H1 (cell line): Measurements from ENCODE around the gene WDR6. TPM values are rescaled to one million over a fixed set of nuclear protein-coding genes. Genes with fewer than 3 reads are reported as not detected.
A peak's percentile ranks its signal among the peaks of the same experiment; 100 is the strongest.

Source experiments
- CTCF ChIA-PET: fragments of 300-600 bp; sonication (Branson Sonifier 250); formaldehyde crosslinking; loops from one replicate; lab custom pipeline; 2021; ENCODE audit not compliant: partially characterized antibody; lab: Charles Lee
- POLR2A ChIA-PET: fragments of 300-600 bp; sonication (Branson Sonifier 250); formaldehyde crosslinking; loops from one replicate; lab custom pipeline; 2021; ENCODE audit warnings: inconsistent platforms; ENCODE audit not compliant: partially characterized antibody; lab: Charles Lee
- DNase-seq, 2 experiments: peaks; one replicate each; pipeline versions ENCODE4 v3.0.0 to v3.0.0-alpha.2; 2010 to 2022; ENCODE audit warnings: low spot score in 2 of 2, low read depth in 1 of 2, mixed read lengths in 1 of 2
- FAIRE-seq: peaks from 2 replicates; lab custom pipeline; 2011; peaks lifted over from hg19 to GRCh38; lab: Jason Lieb, UNC
- H2AFZ ChIP-seq: 2 replicates; pipeline ENCODE4 v1.8.1; 2012; ENCODE audit warnings: low read length, inconsistent platforms
- H2AK5ac ChIP-seq: 2 replicates; pipeline ENCODE4 v1.6.1; 2013; ENCODE audit warnings: low read depth, low read length
- H2BK120ac ChIP-seq: replicated peaks from 2 replicates; pipeline ENCODE3; 2013; ENCODE audit warnings: low read depth, low read length, inconsistent platforms
- H2BK12ac ChIP-seq: 2 replicates; pipeline ENCODE4 v1.6.1; 2013; ENCODE audit warnings: low read depth, low read length
- H2BK15ac ChIP-seq: 2 replicates; pipeline ENCODE4 v1.6.1; 2013; ENCODE audit warnings: low read length
- H2BK20ac ChIP-seq: 2 replicates; pipeline ENCODE4 v1.6.1; 2013; ENCODE audit warnings: low read length
- H2BK5ac ChIP-seq: 2 replicates; pipeline ENCODE4 v1.6.1; 2013; ENCODE audit warnings: low read depth, low read length
- H3K14ac ChIP-seq: 2 replicates; pipeline ENCODE4 v1.6.1; 2013; ENCODE audit warnings: inconsistent platforms; ENCODE audit not compliant: insufficient read length
- H3K18ac ChIP-seq: 2 replicates; pipeline ENCODE4 v1.6.1; 2013; ENCODE audit warnings: low read length; ENCODE audit errors: extremely low read depth
- H3K23ac ChIP-seq: 2 replicates; pipeline ENCODE4 v1.6.1; 2013; ENCODE audit warnings: inconsistent platforms; ENCODE audit not compliant: insufficient read length
- H3K23me2 ChIP-seq: 2 replicates; pipeline ENCODE4 v1.6.1; 2013; ENCODE audit warnings: low read depth, low read length
- H3K27ac ChIP-seq: 2 replicates; pipeline ENCODE4 v1.6.1; 2011; ENCODE audit warnings: low read depth, low read length, inconsistent platforms
- H3K27me3 ChIP-seq, 4 experiments: replicated peaks in 1 of 4; 1 replicate in 1 of 4; 2 replicates in 3 of 4; pipeline versions ENCODE4 v1.6.1 to v1.8.1; 2011 to 2013; ENCODE audit warnings: low read length in 3 of 4, mild to moderate bottlenecking in 3 of 4, inconsistent platforms in 2 of 4, mixed read lengths in 2 of 4, moderate library complexity in 1 of 4; ENCODE audit not compliant: control insufficient read depth in 3 of 4, insufficient read depth in 3 of 4; ENCODE audit errors: extremely low read depth in 1 of 4
- H3K36me3 ChIP-seq, 4 experiments: 2 replicates each; pipeline versions ENCODE4 v1.6.1 to v1.8.1; 2011 to 2013; ENCODE audit warnings: mild to moderate bottlenecking in 4 of 4, low read length in 3 of 4, moderate library complexity in 2 of 4, control low read depth in 1 of 4, inconsistent platforms in 1 of 4; ENCODE audit not compliant: insufficient read depth in 4 of 4, control insufficient read depth in 2 of 4
- H3K4ac ChIP-seq: replicated peaks from 2 replicates; pipeline ENCODE3; 2013; ENCODE audit warnings: low read length, low read depth, mixed read lengths, inconsistent platforms; ENCODE audit not compliant: insufficient read length
- H3K4me1 ChIP-seq, 4 experiments: replicated peaks in 1 of 4; 1 replicate in 1 of 4; 2 replicates in 3 of 4; pipeline versions ENCODE4 v1.6.1 to v1.8.1; 2011 to 2013; ENCODE audit warnings: low read length in 3 of 4, inconsistent platforms in 2 of 4, mixed read lengths in 1 of 4; ENCODE audit not compliant: insufficient read depth in 4 of 4, control insufficient read depth in 3 of 4
- H3K4me2 ChIP-seq, 2 experiments: 2 replicates each; pipeline versions ENCODE4 v1.6.1 to v1.8.1; 2011 to 2013; ENCODE audit warnings: low read depth in 2 of 2, low read length in 2 of 2, control low read depth in 1 of 2, inconsistent platforms in 1 of 2, mild to moderate bottlenecking in 1 of 2; ENCODE audit not compliant: insufficient read depth in 1 of 2
- H3K4me3 ChIP-seq, 4 experiments: fragments of 200-600, 300-600 bp in 1 of 4; sonication (generic), shearing (Covaris generic), sonication (Bioruptor Twin) in 1 of 4; 2 replicates each; pipeline versions ENCODE4 v1.5.1 to v1.8.1; 2011 to 2016; ENCODE audit warnings: low read length in 4 of 4, low read depth in 3 of 4, control low read depth in 2 of 4, inconsistent platforms in 2 of 4, mild to moderate bottlenecking in 2 of 4, mixed read lengths in 1 of 4, moderate library complexity in 1 of 4; ENCODE audit not compliant: insufficient read depth in 2 of 4; ENCODE audit errors: extremely low read depth in 1 of 4
- H3K56ac ChIP-seq: replicated peaks from 2 replicates; pipeline ENCODE3; 2013; ENCODE audit warnings: low read depth, mild to moderate bottlenecking, mixed read lengths, low read length, inconsistent platforms; ENCODE audit not compliant: insufficient read length
- H3K79me1 ChIP-seq: 2 replicates; pipeline ENCODE4 v1.6.1; 2013; ENCODE audit warnings: low read depth, low read length, control low read depth
- H3K79me2 ChIP-seq, 2 experiments: 2 replicates each; pipeline versions ENCODE4 v1.6.1 to v1.8.1; 2012 to 2013; ENCODE audit warnings: low read length in 2 of 2, mild to moderate bottlenecking in 2 of 2, inconsistent platforms in 1 of 2; ENCODE audit not compliant: insufficient read depth in 2 of 2, control insufficient read depth in 1 of 2
- H3K9ac ChIP-seq, 4 experiments: replicated peaks in 1 of 4; 1 replicate in 1 of 4; 2 replicates in 3 of 4; pipeline versions ENCODE4 v1.6.1 to v1.8.1; 2011 to 2013; ENCODE audit warnings: low read depth in 3 of 4, low read length in 3 of 4, control low read depth in 2 of 4, mild to moderate bottlenecking in 2 of 4, moderate library complexity in 2 of 4, inconsistent platforms in 1 of 4; ENCODE audit errors: extremely low read depth in 1 of 4
- H3K9me3 ChIP-seq, 2 experiments: 2 replicates each; pipeline versions ENCODE4 v1.6.1 to v1.8.1; 2012 to 2013; ENCODE audit warnings: mild to moderate bottlenecking in 2 of 2, moderate library complexity in 2 of 2, control low read depth in 1 of 2, inconsistent platforms in 1 of 2, low read depth in 1 of 2, low read length in 1 of 2, mixed read lengths in 1 of 2; ENCODE audit not compliant: insufficient read depth in 2 of 2
- H4K20me1 ChIP-seq, 2 experiments: replicated peaks in 1 of 2; 2 replicates each; pipeline versions ENCODE3 to v1.8.1; 2011 to 2013; ENCODE audit warnings: inconsistent platforms in 2 of 2, low read length in 2 of 2, mild to moderate bottlenecking in 1 of 2; ENCODE audit not compliant: insufficient read depth in 2 of 2, control insufficient read depth in 1 of 2
- H4K5ac ChIP-seq: 2 replicates; pipeline ENCODE4 v1.6.1; 2013; ENCODE audit warnings: low read length, low read depth, mixed read lengths, inconsistent platforms; ENCODE audit not compliant: insufficient read length
- H4K8ac ChIP-seq: 2 replicates; pipeline ENCODE4 v1.8.0; 2013; ENCODE audit warnings: mild to moderate bottlenecking, moderate library complexity, low read length, inconsistent platforms; ENCODE audit not compliant: insufficient read depth; ENCODE audit errors: extremely low read depth
- H4K91ac ChIP-seq: replicated peaks from 2 replicates; pipeline ENCODE3; 2013; ENCODE audit warnings: low read length, mixed read lengths, inconsistent platforms; ENCODE audit not compliant: insufficient read length
- BACH1 ChIP-seq: IDR thresholded peaks from 2 replicates; pipeline ENCODE4 v1.6.1; 2012; ENCODE audit warnings: low read length, improper control_type of control experiment
- CBX5 ChIP-seq: fragments of 300-800, 300-1000 bp; sonication (generic); IDR thresholded peaks from 2 replicates; pipeline ENCODE4 v1.7.1; 2016; ENCODE audit warnings: antibody characterized with exemption, low read length, low read depth
- POLR2AphosphoS5 ChIP-seq: IDR thresholded peaks from 2 replicates; pipeline ENCODE4 v1.6.1; 2011; ENCODE audit warnings: low read depth, low read length
- RNF2 ChIP-seq: fragments of 200-900, 300-1000 bp; sonication (generic); IDR thresholded peaks from 2 replicates; pipeline ENCODE4 v1.7.1; 2016; ENCODE audit warnings: borderline replicate concordance, low read depth, mild to moderate bottlenecking, antibody characterized with exemption, low read length; ENCODE audit not compliant: poor library complexity, severe bottlenecking; ENCODE audit errors: missing control alignments
- WGBS, 2 experiments: shearing (Covaris generic) in 1 of 2; methylation state at CpG; one replicate each; pipeline versions ENCODE4 v1.1.6 to v1.1.7; 2013 to 2015; ENCODE audit warnings: low lambda C conversion rate in 2 of 2, mixed read lengths in 2 of 2, inconsistent platforms in 1 of 2, low coverage in 1 of 2, missing lambda C conversion rate in 1 of 2; ENCODE audit not compliant: insufficient replicate concordance in 2 of 2, insufficient coverage in 1 of 2, insufficient read length in 1 of 2; ENCODE audit errors: extremely low coverage in 1 of 2, missing lambda C conversion rate in 1 of 2; 5-methylcytosine and 5-hydroxymethylcytosine counted together
- polyA plus RNA-seq, 7 experiments: library from polyadenylated mRNA; depleted of rRNA in 3 of 7; stranded (reverse) in 5 of 7; unstranded in 2 of 7; fragments of >200 nt in 5 of 7; fragments of 200-250 nt in 2 of 7; gene quantifications; 1 replicate in 5 of 7; 2 replicates in 1 of 7; 4 replicates in 1 of 7; pipeline versions ENCODE4 v1.2.1 to v1.2.3, GENCODE V29; 2011 to 2013; ENCODE audit warnings: missing spikeins in 2 of 7, mixed read lengths in 2 of 7
- total RNA-seq: library from RNA; stranded (reverse); fragmentation: NEBNext Ultra II Directional; extraction: Animal tissue kit (Norgen Biotek cat#: 25700); gene quantifications from 2 replicates; pipeline ENCODE4 v1.2.1, GENCODE V29; 2021

The WDR6 gene
- total and polyA plus RNA-seq, 2 of the 8 experiments (the other 6 are each of a cell fraction or from before 2014, with no cell fraction given) = 180 to 257 TPM

- Histone ChIP-seq H3K14ac (no peak overlapping the region), H2AK5ac (no peak overlapping the region), H3K9ac (no peak overlapping the region; a peak in 1 of 7 replicates), H2BK15ac (no peak overlapping the region), H2BK120ac (no peak overlapping the region), H3K4me3 (no peak overlapping the region), H3K4me2 (no peak overlapping the region), H4K5ac (no peak overlapping the region), H3K79me2 (peaks cover 4 to 28% of the 10 kb centered on the region in 2 experiments; a peak in 3 of 4 replicates), H2BK20ac (no peak overlapping the region), H3K23me2 (peaks cover 24% of the 10 kb centered on the region), H3K56ac (no peak overlapping the region), H3K27me3 (no peaks in the 10 kb centered on the region; a peak in 1 of 7 replicates), H3K79me1 (peaks cover 7% of the 10 kb centered on the region), H3K18ac (no peak overlapping the region), H4K91ac (no peak overlapping the region), H4K8ac (peak overlapping the region; percentile 72; the same call in 1 of the 2 replicates), H3K4me1 (peaks cover 0 to 21% (median 12%) of the 10 kb centered on the region in 4 experiments; a peak in 6 of 7 replicates), H3K23ac (no peak overlapping the region), H2BK5ac (no peak overlapping the region), H4K20me1 (peaks cover 8 to 18% of the 10 kb centered on the region in 2 experiments), H3K9me3 (no peaks in the 10 kb centered on the region), H3K4ac (no peak overlapping the region), H2BK12ac (no peak overlapping the region), H3K36me3 (peaks cover 32 to 50% (median 43%) of the 10 kb centered on the region in 4 experiments), H2AFZ (no peak overlapping the region), H3K27ac (no peak overlapping the region; the same call in 1 of the 2 replicates)
- DNase-seq = no peak
- ChIA-PET POLR2A (interaction anchor here (0.6 to 33.9 kb wide), 10 partner anchors 9 to 1075 kb away, joined by 3 to 1518 read pairs (median 5); partner anchors contain the start of genes DALRD3, P4HTM, QARS1 and QRICH1), CTCF (interaction anchor here (0.9 to 24.3 kb wide), 4 partner anchors 13 to 69 kb away, joined by 3 to 467 read pairs (median 28); partner anchors contain the start of genes P4HTM, QRICH1 and WDR6)
- WGBS, 2 experiments = 95% methylated on average over 13 of the region's 13 CpGs; no CpG with 5 or more reads in 1 of the 2 experiments
- no peak for FAIRE-seq
- TF ChIP-seq RNF2 = no peak
- TF ChIP-seq POLR2AphosphoS5 = peak; percentile 85
- TF ChIP-seq BACH1 = no peak
- TF ChIP-seq CBX5 = no peak
These were observed 18.0 kb downstream of the WDR6 start for GRCh38 chr3:49025005-49025792.
